WERI-Rb-1 (cell line): ENCODE results near the gene AJAP1.

Experiments
- DNase-seq: peaks from one replicate; pipeline ENCODE4 v3.0.0-alpha.2; 2020
- H3K27ac ChIP-seq: fragments of 250-450 bp; sonication (Bioruptor Pico); 2 replicates; pipeline ENCODE4 v1.5.1; 2020; ENCODE audit warnings: mild to moderate bottlenecking, moderate library complexity
- H3K27me3 ChIP-seq: fragments of 250-450 bp; sonication (Bioruptor Pico); 2 replicates; pipeline ENCODE4 v1.5.1; 2021; ENCODE audit warnings: mild to moderate bottlenecking, low read depth, moderate library complexity; ENCODE audit not compliant: insufficient read depth, severe bottlenecking
- H3K36me3 ChIP-seq: fragments of 250-450 bp; sonication (Bioruptor Pico); 2 replicates; pipeline ENCODE4 v1.5.1; 2020; ENCODE audit warnings: mild to moderate bottlenecking, moderate library complexity
- H3K4me3 ChIP-seq: 2 replicates; pipeline ENCODE4 v1.5.1; 2011; ENCODE audit warnings: low read depth, mild to moderate bottlenecking, control low read depth, low read length
- H3K9me3 ChIP-seq: fragments of 250-450 bp; sonication (Bioruptor Pico); 2 replicates; pipeline ENCODE4 v1.5.1; 2021; ENCODE audit warnings: mild to moderate bottlenecking, moderate library complexity; ENCODE audit not compliant: severe bottlenecking
- TF ChIP-seq, protein P1 (sequence below): IDR thresholded peaks from 2 replicates; pipeline ENCODE4 v1.5.1; 2011; ENCODE audit warnings: low read depth, mild to moderate bottlenecking, control low read depth, inconsistent platforms, low read length

The AJAP1 gene

DNA sequence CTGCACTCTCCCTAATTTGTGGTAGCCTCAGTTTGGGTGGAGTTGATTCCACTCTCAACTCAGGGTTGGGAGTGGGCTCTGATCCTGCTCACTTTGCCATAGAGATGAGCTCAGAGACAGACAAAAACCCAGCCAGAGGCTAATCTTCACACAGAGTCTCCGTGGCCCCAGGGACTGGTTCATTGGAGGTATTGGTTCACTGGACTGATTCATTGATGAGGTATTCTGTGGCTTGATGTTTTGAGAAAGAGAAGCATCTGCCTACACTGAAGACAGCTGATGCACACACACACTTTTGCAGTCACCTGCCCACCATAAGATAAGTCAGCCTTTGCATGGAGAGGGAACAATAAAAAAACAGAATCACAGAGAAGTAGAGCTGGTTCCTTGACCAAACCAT is 183.8 kb downstream of the AJAP1 start:
- no peak overlapping the region for H3K27ac ChIP-seq

More for the DNA sequence above, 183.8 kb downstream of the AJAP1 start:
- no peak overlapping the region for H3K4me3 ChIP-seq
- no peaks in the 10 kb centered on the region for H3K36me3 ChIP-seq
- peaks cover 3% of the 10 kb centered on the region for H3K9me3 ChIP-seq
- peaks cover 55% of the 10 kb centered on the region for H3K27me3 ChIP-seq
- TF ChIP-seq, protein P1, sequence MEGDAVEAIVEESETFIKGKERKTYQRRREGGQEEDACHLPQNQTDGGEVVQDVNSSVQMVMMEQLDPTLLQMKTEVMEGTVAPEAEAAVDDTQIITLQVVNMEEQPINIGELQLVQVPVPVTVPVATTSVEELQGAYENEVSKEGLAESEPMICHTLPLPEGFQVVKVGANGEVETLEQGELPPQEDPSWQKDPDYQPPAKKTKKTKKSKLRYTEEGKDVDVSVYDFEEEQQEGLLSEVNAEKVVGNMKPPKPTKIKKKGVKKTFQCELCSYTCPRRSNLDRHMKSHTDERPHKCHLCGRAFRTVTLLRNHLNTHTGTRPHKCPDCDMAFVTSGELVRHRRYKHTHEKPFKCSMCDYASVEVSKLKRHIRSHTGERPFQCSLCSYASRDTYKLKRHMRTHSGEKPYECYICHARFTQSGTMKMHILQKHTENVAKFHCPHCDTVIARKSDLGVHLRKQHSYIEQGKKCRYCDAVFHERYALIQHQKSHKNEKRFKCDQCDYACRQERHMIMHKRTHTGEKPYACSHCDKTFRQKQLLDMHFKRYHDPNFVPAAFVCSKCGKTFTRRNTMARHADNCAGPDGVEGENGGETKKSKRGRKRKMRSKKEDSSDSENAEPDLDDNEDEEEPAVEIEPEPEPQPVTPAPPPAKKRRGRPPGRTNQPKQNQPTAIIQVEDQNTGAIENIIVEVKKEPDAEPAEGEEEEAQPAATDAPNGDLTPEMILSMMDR = no peak
- DNase-seq = no peak
